Measurements from ENCODE around the gene KRT39.

KRT39 gene

GRCh38 chr17:40958086-40958953 lies 8.4 kb downstream of the KRT39 start:
- no peaks in the 10 kb centered on the region for H3K9me3 ChIP-seq (ENCODE audit: control insufficient read depth, low read length)
- H3K4me3 ChIP-seq (ENCODE audit: extremely low read depth, insufficient read depth, low read length, poor library complexity, severe bottlenecking) = no peak overlapping the region
- no peak overlapping the region for H3K27ac ChIP-seq (ENCODE audit: low read depth, low read length, severe bottlenecking)
- 91 to 94% methylated on average over 7 to 10 of the region's 12 CpGs for WGBS, 2 experiments (ENCODE audit: insufficient coverage in 2 of 2)
- no peaks in the 10 kb centered on the region for H3K36me3 ChIP-seq (ENCODE audit: control insufficient read depth, insufficient read depth, low read length)
- peaks cover 3% of the 10 kb centered on the region for H3K4me1 ChIP-seq (ENCODE audit: control insufficient read depth, insufficient read depth, low read length, poor library complexity, severe bottlenecking)

GRCh38 chr17:40956401-40957254 lies 10.1 kb downstream of the KRT39 start:
- Histone ChIP-seq H3K36me3 (ENCODE audit: control insufficient read depth, insufficient read depth, low read length) (no peaks in the 10 kb centered on the region), H3K9me3 (ENCODE audit: control insufficient read depth, low read length) (no peaks in the 10 kb centered on the region), H3K27ac (ENCODE audit: low read depth, low read length, severe bottlenecking) (no peak overlapping the region), H3K4me3 (ENCODE audit: extremely low read depth, insufficient read depth, low read length, poor library complexity, severe bottlenecking) (no peak overlapping the region), H3K4me1 (ENCODE audit: control insufficient read depth, insufficient read depth, low read length, poor library complexity, severe bottlenecking) (peaks cover 3% of the 10 kb centered on the region)
- WGBS, 2 experiments (ENCODE audit: insufficient coverage in 2 of 2) = 94 to 95% methylated on average over 4 to 6 of the region's 8 CpGs

GRCh38 chr17:40953881-40954280 lies 12.9 kb downstream of the KRT39 start:
- H3K27ac ChIP-seq (ENCODE audit: low read depth, low read length, severe bottlenecking) = no peak overlapping the region
- H3K9me3 ChIP-seq (ENCODE audit: control insufficient read depth, low read length) = no peaks in the 10 kb centered on the region
- WGBS, 2 experiments (ENCODE audit: insufficient coverage in 2 of 2) = 86 to 88% methylated on average over 1 to 2 of the region's 2 CpGs
- H3K4me1 ChIP-seq (ENCODE audit: control insufficient read depth, insufficient read depth, low read length, poor library complexity, severe bottlenecking) = peaks cover 3% of the 10 kb centered on the region
- no peak overlapping the region for H3K4me3 ChIP-seq (ENCODE audit: extremely low read depth, insufficient read depth, low read length, poor library complexity, severe bottlenecking)
- H3K36me3 ChIP-seq (ENCODE audit: control insufficient read depth, insufficient read depth, low read length) = no peaks in the 10 kb centered on the region

GRCh38 chr17:40952661-40953060 lies 14.1 kb downstream of the KRT39 start:
- H3K9me3 ChIP-seq (ENCODE audit: control insufficient read depth, low read length) = no peaks in the 10 kb centered on the region
- H3K36me3 ChIP-seq (ENCODE audit: control insufficient read depth, insufficient read depth, low read length) = no peaks in the 10 kb centered on the region
- no peaks in the 10 kb centered on the region for H3K4me1 ChIP-seq (ENCODE audit: control insufficient read depth, insufficient read depth, low read length, poor library complexity, severe bottlenecking)
- WGBS, 2 experiments (ENCODE audit: insufficient coverage in 2 of 2) = 83 to 100% methylated on average over 1 of the region's 1 CpG
- no peak overlapping the region for H3K27ac ChIP-seq (ENCODE audit: low read depth, low read length, severe bottlenecking)
- H3K4me3 ChIP-seq (ENCODE audit: extremely low read depth, insufficient read depth, low read length, poor library complexity, severe bottlenecking) = no peak overlapping the region

- Histone ChIP-seq H3K9me3 (ENCODE audit: control insufficient read depth, low read length) (no peaks in the 10 kb centered on the region), H3K27ac (ENCODE audit: low read depth, low read length, severe bottlenecking) (no peak overlapping the region), H3K4me3 (ENCODE audit: extremely low read depth, insufficient read depth, low read length, poor library complexity, severe bottlenecking) (no peak overlapping the region), H3K4me1 (ENCODE audit: control insufficient read depth, insufficient read depth, low read length, poor library complexity, severe bottlenecking) (no peaks in the 10 kb centered on the region), H3K36me3 (ENCODE audit: control insufficient read depth, insufficient read depth, low read length) (no peaks in the 10 kb centered on the region)
- WGBS, 2 experiments (ENCODE audit: insufficient coverage in 2 of 2) = 100% methylated on average over 1 of the region's 2 CpGs; no CpG with 5 or more reads in 1 of the 2 experiments
Measured at GRCh38 chr17:40952154-40952553, 14.6 kb downstream of the KRT39 start.

- no peaks in the 10 kb centered on the region for H3K36me3 ChIP-seq (ENCODE audit: control insufficient read depth, insufficient read depth, low read length)
- no peaks in the 10 kb centered on the region for H3K9me3 ChIP-seq (ENCODE audit: control insufficient read depth, low read length)
- no peak overlapping the region for H3K27ac ChIP-seq (ENCODE audit: low read depth, low read length, severe bottlenecking)
- H3K4me3 ChIP-seq (ENCODE audit: extremely low read depth, insufficient read depth, low read length, poor library complexity, severe bottlenecking) = no peak overlapping the region
- H3K4me1 ChIP-seq (ENCODE audit: control insufficient read depth, insufficient read depth, low read length, poor library complexity, severe bottlenecking) = no peaks in the 10 kb centered on the region
- WGBS, 2 experiments (ENCODE audit: insufficient coverage in 2 of 2) = 100% methylated on average over 2 of the region's 2 CpGs; no CpG with 5 or more reads in 1 of the 2 experiments
Measured at GRCh38 chr17:40951011-40951622, 15.6 kb downstream of the KRT39 start.

- Histone ChIP-seq H3K4me1 (ENCODE audit: control insufficient read depth, insufficient read depth, low read length, poor library complexity, severe bottlenecking) (no peaks in the 10 kb centered on the region), H3K4me3 (ENCODE audit: extremely low read depth, insufficient read depth, low read length, poor library complexity, severe bottlenecking) (no peak overlapping the region)
- WGBS, 2 experiments (ENCODE audit: insufficient coverage in 2 of 2) = 80 to 100% methylated on average over 2 to 4 of the region's 7 CpGs
Measured at GRCh38 chr17:40950176-40950575, 16.6 kb downstream of the KRT39 start.

GRCh38 chr17:40949418-40949817 lies 17.3 kb downstream of the KRT39 start:
- WGBS, 2 experiments (ENCODE audit: insufficient coverage in 2 of 2) = 79 to 93% methylated on average over 9 to 10 of the region's 10 CpGs
- Histone ChIP-seq H3K36me3 (ENCODE audit: control insufficient read depth, insufficient read depth, low read length) (no peaks in the 10 kb centered on the region), H3K4me1 (ENCODE audit: control insufficient read depth, insufficient read depth, low read length, poor library complexity, severe bottlenecking) (no peaks in the 10 kb centered on the region), H3K9me3 (ENCODE audit: control insufficient read depth, low read length) (no peaks in the 10 kb centered on the region), H3K4me3 (ENCODE audit: extremely low read depth, insufficient read depth, low read length, poor library complexity, severe bottlenecking) (no peak overlapping the region), H3K27ac (ENCODE audit: low read depth, low read length, severe bottlenecking) (no peak overlapping the region)

More at GRCh38 chr17:40950176-40950575, 16.6 kb downstream of the KRT39 start:
- no peak overlapping the region for H3K27ac ChIP-seq (ENCODE audit: low read depth, low read length, severe bottlenecking)
- no peaks in the 10 kb centered on the region for H3K36me3 ChIP-seq (ENCODE audit: control insufficient read depth, insufficient read depth, low read length)
- no peaks in the 10 kb centered on the region for H3K9me3 ChIP-seq (ENCODE audit: control insufficient read depth, low read length)

GRCh38 chr17:40947929-40948328 lies 18.8 kb downstream of the KRT39 start:
- no peaks in the 10 kb centered on the region for H3K4me1 ChIP-seq (ENCODE audit: control insufficient read depth, insufficient read depth, low read length, poor library complexity, severe bottlenecking)
- WGBS, 2 experiments (ENCODE audit: insufficient coverage in 2 of 2) = 86 to 89% methylated on average over 1 of the region's 2 CpGs
- H3K27ac ChIP-seq (ENCODE audit: low read depth, low read length, severe bottlenecking) = no peak overlapping the region
- no peaks in the 10 kb centered on the region for H3K9me3 ChIP-seq (ENCODE audit: control insufficient read depth, low read length)
- no peaks in the 10 kb centered on the region for H3K36me3 ChIP-seq (ENCODE audit: control insufficient read depth, insufficient read depth, low read length)
- no peak overlapping the region for H3K4me3 ChIP-seq (ENCODE audit: extremely low read depth, insufficient read depth, low read length, poor library complexity, severe bottlenecking)

- 94 to 95% methylated on average over 5 to 6 of the region's 6 CpGs for WGBS, 2 experiments (ENCODE audit: insufficient coverage in 2 of 2)
- H3K36me3 ChIP-seq (ENCODE audit: control insufficient read depth, insufficient read depth, low read length) = no peaks in the 10 kb centered on the region
- no peaks in the 10 kb centered on the region for H3K9me3 ChIP-seq (ENCODE audit: control insufficient read depth, low read length)
- no peak overlapping the region for H3K4me3 ChIP-seq (ENCODE audit: extremely low read depth, insufficient read depth, low read length, poor library complexity, severe bottlenecking)
- H3K27ac ChIP-seq (ENCODE audit: low read depth, low read length, severe bottlenecking) = no peak overlapping the region
- no peaks in the 10 kb centered on the region for H3K4me1 ChIP-seq (ENCODE audit: control insufficient read depth, insufficient read depth, low read length, poor library complexity, severe bottlenecking)
Measured at GRCh38 chr17:40945414-40945813, 21.3 kb downstream of the KRT39 start.
